Measurements from ENCODE around the gene GNA14. TPM values are rescaled to one million over a fixed set of nuclear protein-coding genes. Genes with fewer than 3 reads are reported as not detected.

The GNA14 gene
- total and polyA plus RNA-seq, 2 of the 8 experiments (the other 6 are each of a cell fraction or from before 2014, with no cell fraction given) = 3.4 to 6.3 TPM

GRCh38 chr9:77433675-77434445, 214.3 kb downstream of the GNA14 start (continued):
- TF ChIP-seq SAP30 (IDR thresholded peaks at IDR 0.05; ENCODE audit: insufficient read depth, insufficient replicate concordance, low read length) (no peak), GTF2F1 (IDR thresholded peaks at IDR 0.05; ENCODE audit: borderline replicate concordance, low read depth, low read length) (no peak)

Data from H1 (cell line).